Ramos (cell line): ENCODE measurements around the gene GSG1L.
"Not testable (repeated sequence)": the region's sequence is repeated elsewhere in the genome, so short reads cannot be mapped to it uniquely, and the experiment has no call there.

Experiments used
- in situ Hi-C: fragments of 300-500 bp; cut with MboI; formaldehyde crosslinking; loops from one replicate; pipeline ENCODE4 v1.14.3; 2022; ENCODE audit warnings: low sequenced_read_pairs; ENCODE audit not compliant: unreplicated experiment

GSG1L gene

GRCh38 chr16:27749946-27750345, 313.6 kb downstream of the GSG1L start:
- in situ Hi-C loops, result no loop called here

DNA sequence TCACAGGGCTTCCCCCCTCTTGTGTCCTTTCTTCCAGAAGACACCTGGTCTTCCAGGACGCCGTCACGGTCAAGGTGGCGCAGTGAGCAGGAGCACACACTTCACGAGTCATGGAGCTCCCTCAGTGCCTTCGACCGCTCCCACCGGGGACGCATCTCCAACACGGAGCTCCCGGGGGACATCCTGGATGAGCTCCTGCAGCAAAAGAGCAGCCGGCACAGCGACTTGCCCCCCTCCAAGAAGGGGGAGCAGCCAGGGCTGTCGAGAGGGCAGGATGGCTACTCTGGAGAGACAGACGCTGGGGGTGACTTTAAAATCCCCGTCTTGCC, 314.0 kb downstream of the GSG1L start:
- in situ Hi-C loops, result no loop called here

GRCh38 chr16:27748868-27749546, 314.5 kb downstream of the GSG1L start:
- in situ Hi-C loops, result no loop called here

- in situ Hi-C loops, result no loop called here
Observed at GRCh38 chr16:27747946-27748345, 315.6 kb downstream of the GSG1L start.

DNA sequence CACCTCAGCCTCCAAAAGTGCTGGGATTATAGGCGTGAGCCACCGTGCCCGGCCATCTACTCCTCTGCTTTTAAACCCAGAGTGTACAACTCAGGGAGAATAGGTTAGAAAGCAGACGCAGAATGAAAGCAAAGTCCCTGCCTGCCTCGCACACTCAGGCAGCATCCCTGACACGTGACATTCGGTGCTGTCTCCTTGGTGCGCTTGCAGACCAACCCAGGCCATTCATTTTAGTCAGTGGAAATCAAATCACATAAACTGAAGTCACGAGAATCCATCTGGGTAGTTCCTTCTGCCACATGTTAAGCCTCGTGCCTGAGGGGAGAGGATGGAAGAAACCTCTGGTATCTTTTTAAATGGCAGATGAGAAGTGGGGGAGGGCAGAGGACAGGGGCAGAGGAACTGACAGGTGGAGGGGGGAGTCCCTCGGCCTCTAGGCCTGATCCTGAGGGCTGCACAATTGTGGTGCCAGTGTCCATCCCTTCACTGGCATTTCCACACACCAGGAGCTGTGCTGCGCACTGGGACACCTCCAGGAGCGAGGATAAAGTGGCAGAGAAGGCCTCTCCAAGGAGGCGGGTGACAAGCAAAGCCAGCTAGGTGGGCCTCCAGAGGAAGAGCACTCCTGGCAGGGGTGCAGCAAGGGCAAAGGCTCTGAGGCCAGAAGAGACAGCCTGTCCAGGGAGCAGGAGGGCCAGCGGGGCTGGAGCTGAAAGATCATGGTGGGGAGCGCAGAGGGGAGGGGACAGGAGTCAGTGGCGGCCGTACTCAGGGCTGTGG, 317.2 kb downstream of the GSG1L start:
- in situ Hi-C loops, result no loop called here

GRCh38 chr16:27745348-27745747, 318.2 kb downstream of the GSG1L start:
- in situ Hi-C loops, result no loop called here

GRCh38 chr16:27743963-27744362, 319.6 kb downstream of the GSG1L start:
- in situ Hi-C loops, result no loop called here

DNA sequence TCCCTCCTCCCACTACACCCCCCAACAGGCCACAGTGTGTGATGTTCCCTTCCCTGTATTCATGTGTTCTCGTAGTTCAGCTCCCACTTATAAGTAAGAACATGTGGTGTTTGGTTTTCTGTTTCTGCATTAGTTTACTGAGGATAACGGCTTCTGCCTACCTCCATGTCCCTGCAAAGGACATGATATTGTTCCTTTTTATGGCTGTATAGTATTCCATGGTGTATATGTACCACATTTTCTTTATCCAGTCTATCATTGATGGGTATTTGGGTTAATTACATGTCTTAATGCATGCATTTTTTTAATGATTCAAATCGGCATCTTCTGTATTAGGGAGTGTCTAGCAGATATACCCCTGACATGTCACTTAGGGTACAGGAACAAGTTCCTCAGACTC, 320.5 kb downstream of the GSG1L start:
- in situ Hi-C loops, result not testable (repeated sequence)

- in situ Hi-C loops, result no loop called here
Observed at GRCh38 chr16:27742333-27742732, 321.2 kb downstream of the GSG1L start.

DNA sequence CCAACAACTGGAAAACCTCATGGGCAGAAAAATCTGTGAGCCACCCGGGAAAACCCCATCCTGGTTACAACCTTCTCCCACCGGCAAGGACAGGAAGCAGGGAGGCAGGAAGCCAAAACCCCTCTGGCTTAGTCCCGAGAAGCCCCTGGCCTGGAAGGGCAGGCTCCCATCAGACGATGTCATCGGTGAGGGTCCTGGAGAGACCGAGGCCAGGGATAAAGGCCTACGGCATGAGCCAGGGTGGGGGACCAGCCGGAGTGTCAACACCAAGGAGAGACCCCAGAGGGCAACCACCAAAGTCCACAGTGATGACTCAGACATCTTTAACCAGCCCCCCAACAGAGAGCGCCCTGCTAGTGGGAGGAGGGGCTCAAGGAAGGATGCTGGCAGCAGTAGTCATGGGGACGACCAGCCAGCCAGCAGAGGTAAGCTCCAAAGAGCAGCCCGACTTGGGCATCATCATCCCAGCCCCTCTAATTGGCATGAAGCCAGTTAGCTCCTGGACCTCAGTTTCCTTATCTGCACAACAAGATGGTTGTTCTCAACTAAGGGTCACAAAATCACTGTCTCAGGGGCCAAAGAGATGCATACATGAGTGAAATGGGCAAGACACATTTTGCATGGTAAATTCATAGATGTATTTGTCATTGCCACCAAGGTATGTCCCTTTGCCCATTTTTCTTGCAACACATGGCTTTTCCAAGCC, 322.9 kb downstream of the GSG1L start:
- in situ Hi-C loops, result no loop called here

DNA sequence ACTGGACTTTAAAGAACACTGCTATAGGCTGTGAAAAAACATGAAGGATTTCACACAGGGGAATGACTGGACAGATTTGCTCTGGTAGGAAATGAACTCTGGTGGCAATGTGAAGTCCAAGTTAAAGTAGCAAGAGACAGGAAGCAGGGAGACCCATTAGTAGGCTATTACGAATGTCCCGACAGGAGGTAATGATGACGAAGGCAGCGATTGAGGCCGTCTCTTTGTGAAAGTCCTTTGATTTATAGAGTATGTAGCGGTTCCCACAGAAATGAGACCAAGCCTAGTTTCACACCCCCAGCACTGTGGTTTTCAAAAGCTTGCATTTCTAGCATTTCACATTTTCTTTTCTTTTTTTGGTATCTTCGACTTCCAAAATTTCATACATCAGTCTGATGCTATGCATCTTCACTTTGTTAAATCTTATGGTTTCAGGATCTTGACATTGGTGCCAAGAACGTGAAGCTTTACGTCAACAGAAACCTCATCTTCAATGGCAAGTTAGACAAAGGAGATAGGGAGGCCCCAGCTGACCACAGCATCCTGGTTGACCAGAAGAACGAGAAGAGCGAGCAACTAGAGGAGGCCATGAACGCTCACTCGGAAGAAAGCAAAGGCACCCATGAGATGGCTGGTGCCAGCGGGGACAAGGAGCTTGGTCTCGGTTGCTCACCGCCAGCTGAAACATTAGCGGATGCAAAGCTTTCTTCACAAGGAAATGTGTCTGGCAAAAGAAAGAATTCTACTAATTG, 323.7 kb downstream of the GSG1L start:
- in situ Hi-C loops, result no loop called here

GRCh38 chr16:27738596-27738995, 324.9 kb downstream of the GSG1L start:
- in situ Hi-C loops, result no loop called here
